ENCODE data around the gene NTSR1. TPM values are rescaled to one million over a fixed set of nuclear protein-coding genes. Genes with fewer than 3 reads are reported as not detected.

NTSR1 gene
- total RNA-seq, 1 experiment from 2014 or later = 0.98 TPM

DNA sequence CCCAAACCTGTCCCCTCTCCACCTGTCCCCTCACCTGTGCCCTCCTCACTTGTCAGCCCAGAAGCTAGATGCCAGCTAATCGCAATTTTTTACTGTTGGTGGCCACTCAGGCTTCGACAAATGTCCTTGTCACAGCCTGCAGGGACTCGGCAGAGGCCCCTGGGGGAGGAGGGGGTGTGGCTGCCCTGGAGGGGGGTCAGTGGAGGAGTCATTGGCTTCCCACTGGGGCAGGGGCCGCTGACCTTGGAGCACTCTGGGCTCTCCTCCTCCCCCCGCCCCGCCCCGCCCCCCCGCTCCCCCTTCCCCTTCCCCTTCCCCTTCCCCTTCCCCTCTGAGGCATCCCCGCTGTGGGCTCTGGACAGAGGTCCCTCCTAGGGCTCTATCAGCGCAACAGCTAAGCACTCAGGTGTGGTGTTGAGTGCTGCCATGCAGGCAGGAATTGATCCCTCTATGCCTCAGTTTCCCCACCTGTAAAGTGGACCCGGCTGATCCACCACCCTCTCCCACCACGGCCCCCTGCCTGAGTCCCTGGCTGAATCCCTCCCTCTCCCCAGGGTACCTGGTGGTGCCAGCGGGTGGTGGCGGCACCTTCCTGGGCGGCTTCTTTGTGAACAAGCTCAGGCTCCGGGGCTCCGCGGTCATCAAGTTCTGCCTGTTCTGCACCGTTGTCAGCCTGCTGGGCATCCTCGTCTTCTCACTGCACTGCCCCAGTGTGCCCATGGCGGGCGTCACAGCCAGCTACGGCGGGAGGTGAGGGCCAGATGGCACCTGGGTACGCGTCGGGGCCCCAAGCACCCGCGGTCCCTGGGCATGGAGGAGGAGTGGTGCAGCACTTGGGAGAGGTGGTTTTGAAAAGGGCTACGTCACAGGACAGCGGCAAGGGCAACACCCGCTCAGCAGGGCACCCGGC, 42.6 kb upstream of the NTSR1 start:
- H3K36me3 ChIP-seq (ENCODE audit: low read depth) = peaks cover 22% of the 10 kb centered on the region
- intact Hi-C loops (cut with micrococcal nuclease; ENCODE audit: unreplicated experiment) = loop anchor here (2.0 to 5.0 kb wide), 2 partner anchors 43 to 149 kb away; no protein-coding TSS in a partner anchor

DNA sequence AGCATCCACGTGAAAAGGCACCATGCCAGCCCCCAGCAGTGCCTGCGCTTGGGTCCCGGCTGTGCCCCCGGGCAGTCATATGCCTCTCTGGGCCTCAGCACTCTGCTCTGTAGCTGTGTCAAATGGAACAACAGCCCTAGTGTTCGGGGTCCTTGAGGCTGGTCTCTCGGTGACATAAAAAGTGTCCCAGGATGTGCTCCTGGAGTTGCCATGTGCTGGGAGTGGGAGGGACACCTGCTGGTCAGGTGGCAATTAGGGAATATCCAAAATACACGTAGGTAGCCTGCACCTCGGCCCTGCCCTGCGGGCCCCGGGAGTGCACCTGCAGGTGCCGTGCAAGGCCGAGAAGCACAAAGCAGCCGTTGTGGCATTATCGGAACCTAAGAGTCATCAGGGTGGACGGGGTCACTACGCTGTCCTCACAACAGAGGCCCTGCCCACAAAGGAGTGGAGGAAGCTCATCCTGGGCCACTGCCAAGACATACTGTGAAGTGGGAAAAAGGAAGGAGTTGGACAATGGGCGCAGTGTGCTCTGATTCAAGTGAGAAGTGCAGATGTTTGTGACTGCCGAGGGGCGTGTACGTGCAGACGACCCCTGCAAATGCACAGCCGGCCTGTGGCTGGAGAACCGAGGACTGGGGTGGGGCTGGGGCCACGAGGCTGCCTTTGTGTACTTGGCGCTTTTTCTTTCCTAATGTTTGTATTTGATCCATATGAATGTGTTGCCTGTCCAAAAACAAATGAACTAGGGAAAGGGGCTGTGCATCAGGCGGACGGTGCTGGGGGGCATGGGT, 41.7 kb upstream of the NTSR1 start:
- H4K20me1 ChIP-seq (ENCODE audit: insufficient read depth) = peaks cover 30% of the 10 kb centered on the region
- no peak overlapping the region for H3K4me2 ChIP-seq
- H3K9me3 ChIP-seq (ENCODE audit: insufficient read depth, low read depth) = no peaks in the 10 kb centered on the region
- no peaks in the 10 kb centered on the region for H3K79me2 ChIP-seq (ENCODE audit: low read depth)
- TF ChIP-seq, protein P1, sequence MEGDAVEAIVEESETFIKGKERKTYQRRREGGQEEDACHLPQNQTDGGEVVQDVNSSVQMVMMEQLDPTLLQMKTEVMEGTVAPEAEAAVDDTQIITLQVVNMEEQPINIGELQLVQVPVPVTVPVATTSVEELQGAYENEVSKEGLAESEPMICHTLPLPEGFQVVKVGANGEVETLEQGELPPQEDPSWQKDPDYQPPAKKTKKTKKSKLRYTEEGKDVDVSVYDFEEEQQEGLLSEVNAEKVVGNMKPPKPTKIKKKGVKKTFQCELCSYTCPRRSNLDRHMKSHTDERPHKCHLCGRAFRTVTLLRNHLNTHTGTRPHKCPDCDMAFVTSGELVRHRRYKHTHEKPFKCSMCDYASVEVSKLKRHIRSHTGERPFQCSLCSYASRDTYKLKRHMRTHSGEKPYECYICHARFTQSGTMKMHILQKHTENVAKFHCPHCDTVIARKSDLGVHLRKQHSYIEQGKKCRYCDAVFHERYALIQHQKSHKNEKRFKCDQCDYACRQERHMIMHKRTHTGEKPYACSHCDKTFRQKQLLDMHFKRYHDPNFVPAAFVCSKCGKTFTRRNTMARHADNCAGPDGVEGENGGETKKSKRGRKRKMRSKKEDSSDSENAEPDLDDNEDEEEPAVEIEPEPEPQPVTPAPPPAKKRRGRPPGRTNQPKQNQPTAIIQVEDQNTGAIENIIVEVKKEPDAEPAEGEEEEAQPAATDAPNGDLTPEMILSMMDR (conservative IDR thresholded peaks at IDR 0.05) = no peak
- no peak for TF ChIP-seq EZH2 (IDR thresholded peaks at IDR 0.05; ENCODE audit: low read depth)
- 0 out of 2 replicates have a peak, but pooled peaks cover 17% of the 10 kb centered on the region for H3K36me3 ChIP-seq (ENCODE audit: low read depth)
- no peak overlapping the region for H3K27ac ChIP-seq
- CTCF ChIA-PET = interaction anchor here (0.7 to 1.5 kb wide), 3 partner anchors 43 to 156 kb away, joined by 3 to 14 read pairs (median 4); no protein-coding TSS in a partner anchor
- H3K4me1 ChIP-seq (replicated peaks; ENCODE audit: insufficient read depth) = no peaks in the 10 kb centered on the region
- no peaks in the 10 kb centered on the region for H3K27me3 ChIP-seq (ENCODE audit: insufficient read depth, low read depth)
- BruUV-seq (replicated peaks) = no TSS peak
- no peak overlapping the region for H2AFZ ChIP-seq
- H3K4me3 ChIP-seq = no peak overlapping the region
- H3K9me2 ChIP-seq (ENCODE audit: insufficient read depth) = no peaks in the 10 kb centered on the region
- peak; percentile 56 to 83 for DNase-seq
- intact Hi-C loops (cut with micrococcal nuclease; ENCODE audit: unreplicated experiment) = loop anchor here (2.0 to 5.0 kb wide), 2 partner anchors 44 to 150 kb away; no protein-coding TSS in a partner anchor
- POLR2A ChIA-PET (ENCODE audit: unreplicated experiment) = interaction anchor here (0.7 to 1.0 kb wide), 3 partner anchors 96 to 362 kb away, joined by 3 to 7 read pairs (median 4); no protein-coding TSS in a partner anchor
- peaks cover 45% of the 10 kb centered on the region for H3F3A ChIP-seq (ENCODE audit: insufficient read depth, low read depth)

More for the DNA sequence above, 42.6 kb upstream of the NTSR1 start:
- CTCF ChIA-PET = interaction anchor here (0.7 to 1.5 kb wide), 4 partner anchors 43 to 157 kb away, joined by 3 to 14 read pairs (median 4); no protein-coding TSS in a partner anchor
- no peak for TF ChIP-seq EZH2 (IDR thresholded peaks at IDR 0.05; ENCODE audit: low read depth)
- TF ChIP-seq, protein P1 (conservative IDR thresholded peaks at IDR 0.05) = no peak
- Histone ChIP-seq H3K4me3 (no peak overlapping the region), H3K9me3 (ENCODE audit: insufficient read depth, low read depth) (no peaks in the 10 kb centered on the region), H3K4me1 (replicated peaks; ENCODE audit: insufficient read depth) (no peaks in the 10 kb centered on the region), H3K27me3 (ENCODE audit: insufficient read depth, low read depth) (no peaks in the 10 kb centered on the region), H2AFZ (no peak overlapping the region), H3K27ac (no peak overlapping the region), H3K9me2 (ENCODE audit: insufficient read depth) (no peaks in the 10 kb centered on the region), H4K20me1 (ENCODE audit: insufficient read depth) (peaks cover 26% of the 10 kb centered on the region), H3K4me2 (no peak overlapping the region), H3K79me2 (ENCODE audit: low read depth) (no peaks in the 10 kb centered on the region; the same call in 1 of the 2 replicates), H3F3A (ENCODE audit: insufficient read depth, low read depth) (peaks cover 49% of the 10 kb centered on the region)
- BruUV-seq (replicated peaks) = no TSS peak
- DNase-seq = no peak
- POLR2A ChIA-PET (ENCODE audit: unreplicated experiment) = interaction anchor here (0.7 to 1.0 kb wide), 2 partner anchors 128 to 361 kb away, joined by 4 to 7 read pairs; no protein-coding TSS in a partner anchor

Data from PC-9 (cell line).